HG02885 (cell line): ENCODE measurements around the gene RBBP8NL.

ENCODE experiments used
- ATAC-seq: cut with Tn5 transposase; IDR thresholded peaks from one replicate; pipeline ENCODE4 v1.9.1; 2021; ENCODE audit warnings: mild to moderate bottlenecking; ENCODE audit not compliant: unreplicated experiment, poor library complexity

Gene RBBP8NL

GRCh38 chr20:62409931-62410745 is 17.2 kb downstream of the RBBP8NL start:
- ATAC-seq: no peak

GRCh38 chr20:62409086-62409853 is 18.1 kb downstream of the RBBP8NL start:
- no peak for ATAC-seq

DNA sequence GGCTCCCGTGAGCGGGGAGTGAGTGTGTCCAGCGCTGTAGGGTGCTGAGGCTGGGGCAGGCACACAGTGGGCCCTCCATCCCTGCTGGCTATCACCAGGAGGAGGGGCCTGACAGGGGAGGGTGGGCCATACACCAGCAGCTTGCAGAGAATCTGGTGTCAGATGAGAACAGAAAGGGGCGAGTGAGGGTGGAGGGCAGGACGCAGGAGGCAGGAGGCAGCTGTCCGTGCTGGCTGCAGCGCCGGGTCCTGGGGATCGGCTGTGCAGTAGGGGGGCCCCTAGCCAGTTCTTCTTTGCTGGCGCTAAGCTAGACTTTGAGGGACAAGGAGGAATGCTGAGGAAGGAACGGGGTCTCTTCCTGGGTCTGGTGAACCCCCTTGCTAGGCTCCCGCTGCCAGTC is 18.7 kb downstream of the RBBP8NL start:
- ATAC-seq: no peak

DNA sequence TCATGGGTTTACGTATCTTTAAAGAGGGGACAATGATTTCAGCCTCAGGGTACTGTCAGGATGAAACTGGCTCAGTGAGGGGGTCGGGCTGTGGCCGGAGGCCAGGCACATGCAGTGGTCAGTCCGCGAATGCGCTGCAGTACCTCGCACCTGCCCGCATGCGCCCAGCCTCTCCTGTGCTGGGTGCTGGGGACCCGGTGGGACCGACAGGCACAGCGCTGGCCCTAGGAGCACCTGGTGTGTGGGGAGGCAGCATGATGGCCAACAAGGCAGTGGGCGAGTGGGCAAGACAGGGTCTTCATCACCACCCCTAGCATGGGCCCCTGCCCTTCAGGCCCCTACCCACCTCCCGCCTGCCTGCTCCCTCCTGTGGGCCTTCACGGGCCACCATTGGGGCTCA is 19.3 kb downstream of the RBBP8NL start:
- no peak for ATAC-seq

- peak; percentile 91 for ATAC-seq
Observed at GRCh38 chr20:62407221-62407992, 19.9 kb downstream of the RBBP8NL start, which contains the start of gene CABLES2. Gene CABLES2 (minus strand): TSS chr20:62407285. CDS start chr20:62407276, 9 bp downstream.

- ATAC-seq: peak; percentile 2
Observed at GRCh38 chr20:62406635-62407176, 20.6 kb downstream of the RBBP8NL start.

DNA sequence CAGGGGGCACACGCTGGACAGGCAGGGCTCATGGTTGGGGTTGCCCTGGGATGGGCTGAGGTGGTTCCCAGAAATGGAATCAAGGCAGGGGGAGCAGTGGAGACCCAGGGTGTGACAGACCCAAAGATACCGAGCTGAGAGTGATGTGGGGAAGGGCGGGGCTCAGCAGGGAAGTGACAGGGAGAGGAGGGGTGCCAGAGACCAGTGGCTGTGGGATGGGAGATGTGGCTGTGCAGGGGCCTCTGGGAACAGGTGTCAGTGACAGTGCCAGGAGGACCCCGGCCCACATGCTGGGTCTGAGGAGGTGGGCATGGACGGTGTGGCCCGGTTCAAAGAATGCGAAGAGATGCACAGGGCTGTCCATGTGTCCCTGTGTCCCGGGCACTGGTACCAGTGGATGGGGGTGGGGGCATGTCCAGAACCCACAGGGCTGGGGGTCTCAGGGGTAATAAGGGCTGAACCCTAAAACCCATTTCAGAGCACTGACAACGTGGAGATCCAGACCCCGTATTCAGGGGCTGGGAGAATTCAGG is 21.3 kb downstream of the RBBP8NL start:
- no peak for ATAC-seq

DNA sequence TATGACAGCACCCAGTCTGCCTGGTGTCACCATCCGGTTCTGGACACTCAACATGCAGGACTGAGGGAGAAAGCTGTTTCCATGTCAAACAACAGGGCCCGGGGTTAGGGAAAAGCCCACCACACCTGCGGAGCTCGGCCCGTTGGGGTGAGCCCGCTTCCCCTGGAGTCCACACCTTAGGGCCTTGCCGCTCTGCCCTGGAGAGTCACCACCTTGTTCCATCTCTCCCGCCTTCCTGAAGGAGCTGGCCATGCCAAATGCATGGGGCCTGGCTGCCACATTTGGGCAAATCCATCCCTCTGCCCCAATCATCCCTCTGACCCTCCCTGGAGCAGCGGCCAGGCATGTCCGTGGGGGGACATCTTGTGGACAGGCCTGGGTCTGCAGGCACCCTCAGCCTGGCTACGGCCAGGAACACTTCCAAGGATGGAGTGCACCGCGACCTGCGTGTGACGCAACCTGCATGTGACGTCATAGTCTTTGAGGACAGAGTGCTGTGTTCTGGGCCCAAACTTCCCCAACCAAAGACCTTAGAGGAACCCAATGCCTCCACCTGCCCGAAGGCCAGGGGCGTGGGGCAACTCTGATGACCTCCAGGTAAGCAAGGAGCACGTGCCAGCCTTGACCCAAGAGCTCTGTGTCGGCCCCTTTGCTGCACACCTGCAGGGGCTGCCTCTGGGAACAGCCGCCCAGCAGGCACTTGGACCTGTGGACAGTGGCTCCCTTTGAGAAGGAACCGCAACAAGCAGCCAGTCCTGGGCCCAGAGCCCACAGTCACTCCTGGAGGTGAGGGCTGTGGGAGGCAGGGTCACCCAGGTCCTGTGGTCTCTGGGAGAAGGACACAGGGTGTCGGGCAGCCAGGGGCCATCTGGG is 22.0 kb downstream of the RBBP8NL start:
- ATAC-seq: no peak

- ATAC-seq: no peak
Observed at GRCh38 chr20:62404761-62405107, 22.6 kb downstream of the RBBP8NL start.

DNA sequence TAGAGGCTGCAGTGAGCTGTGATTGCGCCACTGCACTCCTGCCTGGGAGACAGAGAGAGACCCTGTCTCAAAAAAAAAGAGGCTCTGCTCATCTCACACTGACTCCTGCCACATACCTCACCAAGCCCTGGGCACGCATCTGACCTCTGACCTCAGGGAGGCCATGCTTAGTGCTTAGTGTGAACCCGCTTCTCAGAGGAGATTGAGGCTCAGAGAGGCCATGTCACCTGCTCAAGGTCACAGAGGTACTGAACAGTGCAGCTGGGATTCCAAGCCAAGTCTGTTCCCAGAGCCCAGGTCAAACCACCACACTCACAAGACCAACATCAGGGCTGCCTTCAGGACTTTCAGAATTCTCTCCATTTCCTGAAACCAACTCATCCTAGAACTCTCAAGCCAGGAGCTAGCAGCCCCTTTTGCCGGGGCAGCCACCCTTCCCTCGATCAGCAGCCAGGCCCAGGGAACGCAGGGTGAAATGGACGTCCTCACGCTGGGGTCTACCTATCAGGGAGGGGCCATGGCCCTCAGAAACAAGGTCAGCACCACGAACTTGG is 23.1 kb downstream of the RBBP8NL start:
- no peak for ATAC-seq

DNA sequence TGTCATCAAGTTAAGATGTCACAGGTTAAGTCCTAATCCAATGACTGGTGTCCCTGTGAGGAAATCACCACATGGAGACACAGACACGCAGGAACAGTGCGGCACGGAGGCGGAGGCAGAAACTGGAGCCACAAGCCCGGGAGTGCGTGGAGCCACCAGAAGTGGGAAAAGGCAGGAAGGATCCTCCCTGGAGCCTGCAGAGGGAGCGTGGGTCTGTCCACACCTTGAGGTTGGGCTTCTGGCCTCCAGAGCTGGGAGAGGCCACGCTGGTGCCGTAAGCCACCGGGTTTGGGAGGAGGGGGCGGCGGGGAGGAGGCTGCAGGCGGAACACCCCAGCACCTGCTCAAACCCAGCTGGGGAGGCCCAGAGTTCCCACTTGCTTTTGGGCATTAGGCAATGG is 24.0 kb downstream of the RBBP8NL start:
- no peak for ATAC-seq

- no peak for ATAC-seq
Observed at GRCh38 chr20:62402456-62403150, 24.7 kb downstream of the RBBP8NL start.

GRCh38 chr20:62401331-62401779 is 26.0 kb downstream of the RBBP8NL start:
- no peak for ATAC-seq

DNA sequence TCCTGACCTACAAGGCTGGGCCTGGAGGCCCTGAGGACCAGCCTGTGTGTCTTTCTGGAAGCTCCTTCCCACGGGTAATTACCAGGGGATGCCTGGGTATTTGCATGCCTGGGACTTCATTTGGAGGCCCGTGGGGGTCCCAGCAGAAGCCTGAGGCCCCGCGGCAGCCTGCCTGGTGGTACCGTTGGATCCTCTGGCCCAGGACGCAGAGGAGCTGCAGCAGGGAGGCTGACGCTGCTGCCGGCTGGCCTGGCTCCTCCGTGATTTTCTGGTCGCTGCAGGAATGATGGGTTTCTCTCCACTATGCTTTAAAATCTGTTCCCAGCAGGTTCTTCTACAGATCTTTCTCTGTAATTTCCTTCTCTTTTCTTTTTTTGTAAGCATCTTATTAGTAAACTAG is 26.8 kb downstream of the RBBP8NL start:
- no peak for ATAC-seq

DNA sequence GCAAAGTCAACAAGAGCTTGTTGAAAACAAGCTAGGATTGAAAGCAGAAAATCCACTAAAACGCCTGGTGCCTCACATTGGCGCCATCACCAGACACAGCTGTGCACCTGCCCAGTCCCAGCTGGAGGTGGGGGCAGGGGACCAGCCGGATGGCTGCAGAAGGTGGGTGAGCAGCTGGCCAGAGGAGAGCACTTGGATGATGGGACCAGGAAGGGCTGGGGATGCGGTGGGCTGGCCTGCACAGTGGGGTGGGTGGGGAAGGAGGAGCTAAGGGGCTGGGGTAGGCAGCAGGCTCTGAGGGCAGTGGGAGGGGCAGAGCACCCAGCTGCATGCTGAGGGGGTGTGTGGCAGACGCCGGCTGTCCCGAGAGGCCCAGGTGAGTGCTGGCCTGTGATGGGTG is 27.3 kb downstream of the RBBP8NL start:
- no peak for ATAC-seq

DNA sequence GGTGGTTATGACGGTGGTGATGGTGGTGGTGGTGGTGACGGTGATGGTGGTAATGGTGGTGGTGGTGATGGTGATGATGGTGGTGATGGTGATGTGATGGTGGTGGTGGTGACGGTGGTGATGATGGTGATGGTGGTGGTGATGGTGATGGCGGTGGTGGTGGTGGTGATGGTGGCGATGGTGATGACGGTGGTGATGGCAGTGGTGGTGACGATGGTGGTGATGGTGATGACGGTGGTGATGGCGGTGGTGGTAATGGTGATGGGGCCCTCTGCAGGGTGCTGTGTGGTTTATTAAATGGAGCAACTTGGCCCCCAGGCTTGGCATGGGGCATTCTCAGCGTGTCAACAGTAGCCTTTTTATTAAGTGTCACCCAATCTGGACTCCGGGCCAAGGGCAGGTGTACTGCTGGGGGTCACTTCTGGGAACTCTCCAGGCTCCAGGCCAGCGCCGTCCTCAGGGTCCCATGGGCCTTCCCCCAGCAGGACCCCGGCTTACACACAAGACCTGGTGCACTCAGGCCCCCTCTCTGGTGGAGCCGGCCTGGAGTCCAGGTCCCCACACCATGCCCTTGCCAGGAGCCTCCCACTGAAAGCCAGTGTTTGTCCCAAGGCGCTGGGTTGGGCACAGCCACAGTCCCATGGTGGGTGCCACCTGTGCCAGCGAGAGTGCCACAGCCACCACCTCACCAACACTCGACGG is 29.1 kb downstream of the RBBP8NL start:
- no peak for ATAC-seq

DNA sequence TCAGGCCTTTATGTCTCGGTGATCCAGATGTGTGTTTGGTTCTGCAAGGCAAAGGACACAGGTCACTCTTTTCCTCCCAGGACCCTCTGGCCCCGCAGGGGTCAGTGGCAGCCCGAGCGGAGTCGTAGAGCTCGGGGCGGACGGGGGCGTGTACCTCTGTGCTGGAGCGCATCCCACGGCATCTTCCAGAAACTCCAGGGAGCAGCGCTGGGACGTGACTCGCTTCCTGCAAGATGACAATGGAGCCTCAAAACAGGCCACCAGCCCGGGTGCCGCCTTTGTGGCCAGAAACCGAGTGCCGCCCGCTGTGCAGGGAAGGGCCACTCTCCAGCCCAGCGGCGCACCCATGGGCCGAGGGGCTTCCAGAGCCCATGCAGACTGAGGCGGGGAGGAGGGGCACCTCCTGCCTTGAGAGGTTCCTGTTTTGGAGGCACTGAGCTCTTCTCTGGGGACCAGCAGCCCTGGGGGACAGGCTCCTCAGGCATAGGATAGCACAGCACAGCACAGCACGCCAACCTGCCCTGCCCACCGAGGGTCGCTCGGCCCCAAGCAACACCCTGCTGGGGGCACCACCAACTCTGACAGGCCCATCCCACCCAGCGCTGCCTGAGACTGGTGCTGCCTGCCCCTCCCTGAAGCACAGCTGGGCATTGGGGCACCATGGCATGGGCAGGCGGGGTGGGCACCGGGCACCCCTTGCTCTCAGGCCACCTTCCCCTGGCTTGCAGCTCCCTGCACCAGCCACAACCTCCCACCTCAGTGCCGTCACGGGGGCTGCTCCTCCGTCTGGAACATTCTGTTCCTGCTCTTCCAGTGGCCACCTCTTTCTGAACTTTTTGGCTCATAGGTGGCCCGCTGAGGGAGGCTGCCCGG is 30.7 kb downstream of the RBBP8NL start:
- ATAC-seq: no peak
